KMS-11 (cell line): ENCODE data around the gene ZPR1.
"Not testable (repeated sequence)": the region's sequence is repeated elsewhere in the genome, so short reads cannot be mapped to it uniquely, and the experiment has no call there.

Source experiments
- H2AFZ ChIP-seq: fragments of 200-600 bp; sonication (generic); 2 replicates; pipeline ENCODE4 v1.6.1; 2016; ENCODE audit warnings: antibody characterized with exemption, mixed run types, low read depth
- H3K27ac ChIP-seq: fragments of 200-600 bp; sonication (generic); 2 replicates; pipeline ENCODE4 v1.6.1; 2016; ENCODE audit warnings: mild to moderate bottlenecking, mixed run types
- H3K27me3 ChIP-seq: fragments of 200-600 bp; sonication (generic); 2 replicates; pipeline ENCODE4 v1.6.1; 2017; ENCODE audit warnings: mild to moderate bottlenecking, low read depth, mixed run types, moderate library complexity; ENCODE audit not compliant: insufficient read depth
- H3K36me3 ChIP-seq: fragments of 200-600 bp; sonication (generic); 2 replicates; pipeline ENCODE4 v1.6.1; 2017; ENCODE audit warnings: mild to moderate bottlenecking, mixed run types; ENCODE audit not compliant: insufficient read depth
- H3K4me1 ChIP-seq: fragments of 200-600 bp; sonication (generic); 2 replicates; pipeline ENCODE4 v1.6.1; 2016; ENCODE audit warnings: mild to moderate bottlenecking, low read depth, mixed run types; ENCODE audit not compliant: poor library complexity, severe bottlenecking
- H3K4me2 ChIP-seq: fragments of 200-600 bp; sonication (generic); 2 replicates; pipeline ENCODE4 v1.7.0; 2016; ENCODE audit warnings: mild to moderate bottlenecking, mixed run types
- H3K4me3 ChIP-seq: fragments of 200-600 bp; sonication (generic); IDR thresholded peaks from 2 replicates; pipeline ENCODE4 v1.6.1; 2017; ENCODE audit warnings: low read depth, low read length, mixed read lengths; ENCODE audit not compliant: insufficient read depth
- H3K79me2 ChIP-seq: fragments of 200-600 bp; sonication (generic); 2 replicates; pipeline ENCODE4 v1.6.1; 2016; ENCODE audit warnings: low read depth, mixed run types; ENCODE audit not compliant: insufficient read depth
- H3K9ac ChIP-seq: fragments of 200-600 bp; sonication (generic); 2 replicates; pipeline ENCODE4 v1.6.1; 2016; ENCODE audit warnings: mild to moderate bottlenecking, mixed run types
- H4K20me1 ChIP-seq: fragments of 200-600 bp; sonication (generic); 2 replicates; pipeline ENCODE4 v1.6.1; 2016; ENCODE audit warnings: mild to moderate bottlenecking, mixed run types; ENCODE audit not compliant: insufficient read depth
- CTCF ChIP-seq: fragments of 200-600 bp; sonication (generic); conservative IDR thresholded peaks from 2 replicates; pipeline ENCODE4 v1.6.1; 2017; ENCODE audit warnings: low read depth, mild to moderate bottlenecking, antibody characterized with exemption, low read length, moderate library complexity, mixed read lengths

Gene ZPR1

GRCh38 chr11:116808262-116809175, 20.7 kb upstream of the ZPR1 start:
- Histone ChIP-seq H3K27me3 (no peaks in the 10 kb centered on the region), H3K4me2 (no peak overlapping the region), H3K9ac (no peak overlapping the region), H3K4me3 (no peak overlapping the region), H3K79me2 (no peaks in the 10 kb centered on the region), H4K20me1 (no peaks in the 10 kb centered on the region), H3K36me3 (no peaks in the 10 kb centered on the region), H2AFZ (no peak overlapping the region), H3K4me1 (no peaks in the 10 kb centered on the region), H3K27ac (no peak overlapping the region)
- no peak for TF ChIP-seq CTCF

GRCh38 chr11:116807601-116808261, 19.9 kb upstream of the ZPR1 start:
- H3K27ac ChIP-seq = no peak overlapping the region
- H3K4me1 ChIP-seq = no peaks in the 10 kb centered on the region
- H3K9ac ChIP-seq = no peak overlapping the region

GRCh38 chr11:116804001-116804400, 16.2 kb upstream of the ZPR1 start:
- Histone ChIP-seq H3K27ac (no peak overlapping the region), H3K79me2 (no peaks in the 10 kb centered on the region), H3K9ac (no peak overlapping the region), H3K4me3 (no peak overlapping the region), H3K27me3 (no peaks in the 10 kb centered on the region), H2AFZ (no peak overlapping the region), H4K20me1 (no peaks in the 10 kb centered on the region), H3K4me1 (no peaks in the 10 kb centered on the region), H3K36me3 (no peaks in the 10 kb centered on the region), H3K4me2 (no peak overlapping the region)
- TF ChIP-seq CTCF = no peak

More at GRCh38 chr11:116807601-116808261, 19.9 kb upstream of the ZPR1 start:
- H3K36me3 ChIP-seq = no peaks in the 10 kb centered on the region
- H3K4me3 ChIP-seq = no peak overlapping the region
- no peaks in the 10 kb centered on the region for H4K20me1 ChIP-seq
- H3K27me3 ChIP-seq = no peaks in the 10 kb centered on the region
- H3K4me2 ChIP-seq = no peak overlapping the region
- no peak overlapping the region for H2AFZ ChIP-seq
- no peaks in the 10 kb centered on the region for H3K79me2 ChIP-seq
- TF ChIP-seq CTCF = no peak

- not testable (repeated sequence) for H3K4me1 ChIP-seq, H3K4me2 ChIP-seq, H3K36me3 ChIP-seq, H3K4me3 ChIP-seq, H3K9ac ChIP-seq, H3K27me3 ChIP-seq, H4K20me1 ChIP-seq, H3K79me2 ChIP-seq, H2AFZ ChIP-seq, H3K27ac ChIP-seq
Observed at GRCh38 chr11:116801662-116802061, 13.8 kb upstream of the ZPR1 start.

GRCh38 chr11:116800610-116801009, 12.8 kb upstream of the ZPR1 start:
- no peak overlapping the region for H3K9ac ChIP-seq
- H3K4me2 ChIP-seq = no peak overlapping the region
- no peak overlapping the region for H3K27ac ChIP-seq
- no peaks in the 10 kb centered on the region for H3K36me3 ChIP-seq
- H3K4me3 ChIP-seq = no peak overlapping the region
- no peaks in the 10 kb centered on the region for H3K79me2 ChIP-seq
- H2AFZ ChIP-seq = no peak overlapping the region
- no peak for TF ChIP-seq CTCF
- H4K20me1 ChIP-seq = no peaks in the 10 kb centered on the region
- H3K27me3 ChIP-seq = no peaks in the 10 kb centered on the region
- H3K4me1 ChIP-seq = no peaks in the 10 kb centered on the region
